Chondrocyte (in vitro differentiated cells): ENCODE data around the gene NAPEPLD. TPM values are rescaled to one million over a fixed set of nuclear protein-coding genes. Genes with fewer than 3 reads are reported as not detected.
"Not testable (repeated sequence)": the region's sequence is repeated elsewhere in the genome, so short reads cannot be mapped to it uniquely, and the experiment has no call there.

Experiments used
- DNase-seq: peaks from one replicate; pipeline ENCODE4 v3.0.0; 2021; ENCODE audit warnings: mixed read lengths, low spot score
- H3K27ac Mint-ChIP-seq: one replicate; pipeline ENCODE4 v1.8.0; 2021; ENCODE audit warnings: mild to moderate bottlenecking, moderate library complexity, mixed read lengths; ENCODE audit not compliant: unreplicated experiment
- H3K27me3 Mint-ChIP-seq: 2 replicates; pipeline ENCODE4 v1.8.0; 2021; ENCODE audit warnings: low read depth, mixed read lengths
- H3K36me3 Mint-ChIP-seq: 2 replicates; pipeline ENCODE4 v1.8.0; 2021; ENCODE audit warnings: low read depth, mixed read lengths
- H3K4me1 Mint-ChIP-seq: 2 replicates; pipeline ENCODE4 v1.8.0; 2021; ENCODE audit warnings: low read depth, mild to moderate bottlenecking, mixed read lengths
- H3K4me3 Mint-ChIP-seq: one replicate; pipeline ENCODE4 v1.8.0; 2021; ENCODE audit warnings: mild to moderate bottlenecking, moderate library complexity, mixed read lengths; ENCODE audit not compliant: unreplicated experiment
- H3K9me3 Mint-ChIP-seq: 2 replicates; pipeline ENCODE4 v1.8.0; 2021; ENCODE audit warnings: low read depth, mixed read lengths
- total RNA-seq: library from RNA; stranded (reverse); gene quantifications from 3 replicates; pipeline ENCODE4 v1.2.1, GENCODE V29; 2021
- TF ChIP-seq, protein P1 (sequence below): fragments of 200-600 bp; sonication (generic); IDR thresholded peaks from 2 replicates; pipeline ENCODE4 v1.5.0; 2021; ENCODE audit warnings: antibody characterized with exemption, mild to moderate bottlenecking, moderate library complexity

The NAPEPLD gene
- total RNA-seq, 1 donor from 2014 or later, result 9.7 TPM

DNA sequence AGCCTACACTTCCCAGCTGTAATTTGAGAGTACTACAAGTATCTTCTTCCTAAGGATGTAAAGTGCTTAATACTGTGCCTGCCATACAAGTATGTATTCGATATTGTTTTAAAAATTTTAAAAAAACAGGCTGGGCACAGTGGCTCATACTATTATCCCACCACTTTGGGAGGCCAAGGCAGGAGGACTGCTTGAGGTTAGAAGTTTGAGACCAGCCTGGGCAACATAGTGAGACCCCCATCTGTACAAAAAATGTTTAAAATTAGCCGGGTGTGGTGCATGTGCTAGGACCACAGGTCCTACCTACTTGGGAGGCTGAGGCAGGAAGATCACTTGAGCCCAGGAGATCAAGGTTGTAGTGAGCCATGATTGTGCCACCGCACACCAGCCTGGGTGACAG is 65.7 kb downstream of the NAPEPLD start:
- Mint-ChIP-seq H3K9me3 (no peaks in the 10 kb centered on the region), H3K36me3 (peaks cover 6% of the 10 kb centered on the region), H3K27me3 (no peaks in the 10 kb centered on the region), H3K27ac (no peak overlapping the region), H3K4me1 (no peaks in the 10 kb centered on the region), H3K4me3 (no peak overlapping the region)
- TF ChIP-seq, protein P1, sequence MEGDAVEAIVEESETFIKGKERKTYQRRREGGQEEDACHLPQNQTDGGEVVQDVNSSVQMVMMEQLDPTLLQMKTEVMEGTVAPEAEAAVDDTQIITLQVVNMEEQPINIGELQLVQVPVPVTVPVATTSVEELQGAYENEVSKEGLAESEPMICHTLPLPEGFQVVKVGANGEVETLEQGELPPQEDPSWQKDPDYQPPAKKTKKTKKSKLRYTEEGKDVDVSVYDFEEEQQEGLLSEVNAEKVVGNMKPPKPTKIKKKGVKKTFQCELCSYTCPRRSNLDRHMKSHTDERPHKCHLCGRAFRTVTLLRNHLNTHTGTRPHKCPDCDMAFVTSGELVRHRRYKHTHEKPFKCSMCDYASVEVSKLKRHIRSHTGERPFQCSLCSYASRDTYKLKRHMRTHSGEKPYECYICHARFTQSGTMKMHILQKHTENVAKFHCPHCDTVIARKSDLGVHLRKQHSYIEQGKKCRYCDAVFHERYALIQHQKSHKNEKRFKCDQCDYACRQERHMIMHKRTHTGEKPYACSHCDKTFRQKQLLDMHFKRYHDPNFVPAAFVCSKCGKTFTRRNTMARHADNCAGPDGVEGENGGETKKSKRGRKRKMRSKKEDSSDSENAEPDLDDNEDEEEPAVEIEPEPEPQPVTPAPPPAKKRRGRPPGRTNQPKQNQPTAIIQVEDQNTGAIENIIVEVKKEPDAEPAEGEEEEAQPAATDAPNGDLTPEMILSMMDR, result no peak
- no peak for DNase-seq

DNA sequence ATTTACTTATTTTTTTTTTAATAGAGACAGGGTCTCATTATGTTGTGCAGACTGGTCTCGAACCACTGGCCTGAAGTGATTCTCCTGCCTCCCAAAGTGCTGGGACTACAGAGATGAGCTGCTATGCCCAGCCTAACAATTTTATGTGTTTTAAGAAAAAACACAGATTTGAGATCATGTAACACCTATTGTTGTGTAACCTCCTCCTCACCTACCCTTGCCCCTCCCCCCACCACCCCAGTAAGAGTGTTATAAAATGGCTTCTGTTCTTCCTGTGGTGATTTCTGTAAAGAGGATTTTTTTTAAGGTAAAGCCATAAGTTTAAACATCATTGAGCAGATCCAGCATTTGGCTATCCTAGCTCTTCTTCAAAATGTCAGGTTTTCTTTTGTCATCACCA is 66.4 kb downstream of the NAPEPLD start:
- H3K36me3 Mint-ChIP-seq, result peaks cover 5% of the 10 kb centered on the region

DNA sequence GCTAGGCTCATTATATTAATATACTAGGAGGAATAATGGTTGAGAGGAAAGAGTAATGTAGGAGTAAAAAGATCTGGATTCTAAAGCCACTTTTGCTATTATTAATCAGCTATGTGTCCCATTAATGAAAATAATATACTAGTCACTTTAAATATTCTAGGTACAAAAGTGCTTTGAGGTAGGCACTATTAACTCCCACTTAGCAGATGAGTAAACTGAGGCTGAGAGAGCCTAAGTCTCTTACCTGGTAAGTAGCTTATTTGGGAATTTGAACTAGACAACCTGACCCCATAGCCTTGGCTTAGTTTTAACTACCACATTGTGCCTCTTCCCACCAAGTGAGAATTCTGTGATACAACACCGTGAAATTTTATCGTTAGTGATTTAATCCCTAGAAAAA is 68.0 kb downstream of the NAPEPLD start:
- Mint-ChIP-seq H3K4me1 (peaks cover 8% of the 10 kb centered on the region), H3K27ac (no peak overlapping the region), H3K36me3 (peaks cover 4% of the 10 kb centered on the region), H3K4me3 (no peak overlapping the region), H3K27me3 (no peaks in the 10 kb centered on the region), H3K9me3 (no peaks in the 10 kb centered on the region)
- TF ChIP-seq, protein P1, result no peak
- no peak for DNase-seq

More for the DNA sequence above, 66.4 kb downstream of the NAPEPLD start:
- H3K27me3 Mint-ChIP-seq, result no peaks in the 10 kb centered on the region
- no peaks in the 10 kb centered on the region for H3K4me1 Mint-ChIP-seq
- no peak for DNase-seq
- H3K4me3 Mint-ChIP-seq, result no peak overlapping the region
- H3K9me3 Mint-ChIP-seq, result no peaks in the 10 kb centered on the region
- TF ChIP-seq, protein P1, result no peak
- H3K27ac Mint-ChIP-seq, result no peak overlapping the region

DNA sequence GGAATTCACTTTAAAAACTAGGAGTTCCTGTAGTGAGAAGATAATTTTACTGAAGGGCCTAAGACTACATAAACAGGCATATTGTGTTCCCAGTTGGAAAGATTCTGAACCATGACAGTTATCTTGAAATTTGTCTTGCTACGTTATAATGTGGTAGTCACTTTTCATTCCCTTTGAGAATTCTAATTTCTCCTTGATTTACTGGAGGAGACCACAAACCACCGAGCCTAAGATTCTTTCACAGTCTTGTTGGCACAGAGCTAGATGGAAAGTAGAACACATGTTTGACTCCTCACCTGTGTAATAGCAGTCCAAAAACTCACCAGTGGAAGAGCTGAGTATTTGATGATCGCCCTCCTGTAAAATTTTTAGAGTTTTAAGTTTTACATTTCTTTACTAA is 69.1 kb downstream of the NAPEPLD start:
- Mint-ChIP-seq H3K27me3 (no peaks in the 10 kb centered on the region), H3K4me1 (peaks cover 13% of the 10 kb centered on the region), H3K9me3 (no peaks in the 10 kb centered on the region), H3K27ac (no peak overlapping the region), H3K4me3 (no peak overlapping the region), H3K36me3 (peaks cover 4% of the 10 kb centered on the region)
- TF ChIP-seq, protein P1, result no peak
- no peak for DNase-seq

DNA sequence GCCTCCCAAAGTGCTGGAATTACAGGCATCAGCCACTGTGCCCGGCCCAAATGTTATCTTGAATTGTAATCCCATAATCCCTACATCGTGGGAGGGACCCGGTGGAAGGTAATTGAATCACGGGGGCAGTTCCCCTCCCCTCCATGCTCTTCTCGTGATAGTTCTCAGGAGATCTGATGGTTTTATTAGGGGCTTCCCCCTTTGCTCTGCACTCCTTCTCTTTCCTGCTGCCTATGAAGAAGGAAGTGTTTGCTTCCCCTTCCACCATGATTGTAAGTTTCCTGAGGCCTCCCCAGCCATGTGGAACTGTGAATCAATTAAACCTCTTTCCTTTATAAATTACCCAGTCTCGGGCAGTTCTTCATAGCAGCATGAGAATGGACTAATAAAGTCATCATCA is 70.7 kb downstream of the NAPEPLD start:
- H3K36me3 Mint-ChIP-seq, H3K27ac Mint-ChIP-seq, DNase-seq, H3K27me3 Mint-ChIP-seq, H3K9me3 Mint-ChIP-seq, H3K4me3 Mint-ChIP-seq: not testable (repeated sequence)
- H3K4me1 Mint-ChIP-seq, result peaks cover 24% of the 10 kb centered on the region

DNA sequence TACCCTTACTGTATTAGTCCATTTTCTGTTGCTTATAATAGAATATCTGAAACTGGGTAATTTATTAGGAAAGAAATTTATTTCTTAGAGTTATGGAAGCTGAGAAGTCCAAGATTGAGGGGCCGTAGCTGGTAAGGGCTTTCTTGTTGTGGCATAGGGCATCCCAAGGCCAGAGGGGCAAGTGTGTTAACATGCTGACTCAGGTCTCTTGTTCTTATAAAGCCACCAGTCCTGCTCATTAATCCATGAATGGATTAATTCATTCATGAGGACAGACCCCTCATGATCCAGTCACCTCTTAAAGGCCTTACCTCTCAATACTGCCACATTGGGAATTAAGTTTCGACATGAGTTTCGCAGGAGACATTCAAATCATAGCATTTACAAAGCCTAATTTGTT is 71.6 kb downstream of the NAPEPLD start:
- Mint-ChIP-seq H3K4me1 (peaks cover 24% of the 10 kb centered on the region), H3K27me3 (no peaks in the 10 kb centered on the region), H3K27ac (no peak overlapping the region), H3K4me3 (no peak overlapping the region), H3K9me3 (no peaks in the 10 kb centered on the region), H3K36me3 (peaks cover 2% of the 10 kb centered on the region)
- TF ChIP-seq, protein P1, result no peak
- DNase-seq, result no peak
